Heart right ventricle (tissue), 16 donors: ENCODE results near the gene ZBTB3. TPM values are rescaled to one million over a fixed set of nuclear protein-coding genes. Genes with fewer than 3 reads are reported as not detected.

Experiments used
- ATAC-seq, 8 donors: fragments of 200-7000 bp; cut with Tn5 transposase; one replicate each; pipeline ENCODE4 v1.9.1; 2020; ENCODE audit warnings: mild to moderate bottlenecking in 8 of 8, moderate library complexity in 8 of 8, moderate number of reproducible peaks in 1 of 8
- DNase-seq, 2 donors: peaks; one replicate each; pipeline ENCODE4 v3.0.0-alpha.2; 2020
- H3K27ac ChIP-seq, 10 donors: fragments of 200-600 bp; sonication (generic) in 2 of 10; one replicate each; pipeline versions ENCODE4 v1.5.0 to v1.8.0; 2020 to 2022; ENCODE audit warnings: mild to moderate bottlenecking in 3 of 10
- H3K27me3 ChIP-seq, 7 donors: fragments of 200-600 bp; one replicate each; pipeline ENCODE4 v1.8.0; 2021 to 2022; ENCODE audit warnings: mild to moderate bottlenecking in 2 of 7
- H3K36me3 ChIP-seq, 9 donors: fragments of 200-600 bp; sonication (generic) in 1 of 9; one replicate each; pipeline versions ENCODE4 v1.5.0 to v1.8.0; 2020 to 2022; ENCODE audit warnings: mild to moderate bottlenecking in 2 of 9
- H3K4me1 ChIP-seq, 9 donors: fragments of 200-600 bp; sonication (generic) in 1 of 9; one replicate each; pipeline versions ENCODE4 v1.5.0 to v1.8.0; 2020 to 2022; ENCODE audit warnings: mild to moderate bottlenecking in 4 of 9
- H3K4me3 ChIP-seq, 10 donors: fragments of 200-600 bp; sonication (generic) in 2 of 10; one replicate each; pipeline versions ENCODE4 v1.5.0 to v1.8.0; 2020 to 2022; ENCODE audit warnings: mild to moderate bottlenecking in 7 of 10, moderate library complexity in 2 of 10
- H3K9me3 ChIP-seq, 11 donors: fragments of 200-600 bp in 10 of 11; sonication (generic) in 2 of 11; one replicate each; pipeline versions ENCODE4 v1.5.0 to v1.8.0; 2013 to 2022; ENCODE audit warnings: mild to moderate bottlenecking in 2 of 11, control low read depth in 1 of 11, moderate library complexity in 1 of 11
- CTCF ChIP-seq, 9 donors: fragments of 200-600 bp; sonication (generic) in 2 of 9; IDR thresholded peaks; one replicate each; pipeline versions ENCODE4 v1.5.0 to v1.8.0; 2021 to 2022; ENCODE audit warnings: antibody characterized with exemption in 9 of 9, mild to moderate bottlenecking in 5 of 9, moderate library complexity in 1 of 9
- WGBS, 2 donors: extraction: QIAGEN DNeasy Blood & Tissue Kit; methylation state at CpG; one replicate each; pipeline ENCODE4 v1.1.7; 2013; ENCODE audit warnings: inconsistent platforms in 1 of 2; 5-methylcytosine and 5-hydroxymethylcytosine counted together
- intact Hi-C, 10 donors: fragments of 100-400 bp; cut with DNase I; formaldehyde crosslinking; loops; one replicate each; pipeline versions ENCODE4 v1.11.1 to v1.14.2; 2022
- polyA plus RNA-seq, 2 donors: library from polyadenylated mRNA; stranded (reverse); fragments of 200-250 nt; gene quantifications; one replicate each; pipeline ENCODE4 v1.2.3, GENCODE V29; 2013
- total RNA-seq, 10 donors: library from RNA; stranded (reverse); fragmentation: NEBNext Ultra II Directional in 3 of 10; extraction: Animal tissue kit (Norgen Biotek cat#: 25700) in 3 of 10; gene quantifications; one replicate each; pipeline versions ENCODE4 v1.2.1 to v1.2.4, GENCODE V29; 2021 to 2023
- donor health status: Arrhythmogenic right ventricular cardiomyopathy.
- donor health status: ischemic (EF 13 %, LVEDD 7.1; RV severe dilation, severe dysfunction).
- donor health status: healthy with polysubstance abuse.
- donor health status: DM: no; HTN: yes; CAD: no.
- donor health status: DM: no; HTN: no; CAD: no.
- donor health status: ischemic (EF 25% LVEDD 6.9; RV normal size, moderate dysfunction).
- donor health status: ischemic (EF 25% LVEDD 5.7; RV mildly dilated, moderate dysfunction).
- donor health status: healthy.
- donor health status: DM: yes; HTN: yes; CAD: no.
- donor health status: Ischemic cardiomyopathy.
- donor health status: ischemic (EF 35%, LVEDD 5.7; RV mildly dilated, moderate dysfunction).
- donor health status: nonischemic (EF 11% LVEDD 7.7; RV severe dilation, severe dysfunction).
- donor health status: DM: yes; HTN: yes; CAD: no.
- donor health status: PGD.
- donor health status: ischemic (EF 29% LVEDD 5.4; RV normal size, mild dysfunction).
- donor health status: nonischemic (EF 23%, LVEDD 6.1; RV moderate dilation, normal function).

The ZBTB3 gene
- total and polyA plus RNA-seq, 12 donors: 2.2 to 14.9 (median 9.5) TPM

- no peak overlapping the region for H3K4me3 ChIP-seq
- peak overlapping the region in 1 of 10 donors; percentile 43 for H3K27ac ChIP-seq
- peaks cover 0 to 90% (median 67%) of the 10 kb centered on the region in 9 donors for H3K36me3 ChIP-seq
- H3K27me3 ChIP-seq: no peaks in the 10 kb centered on the region
- H3K9me3 ChIP-seq: no peaks in the 10 kb centered on the region
- 88 to 91% methylated on average over 8 of the region's 8 CpGs for WGBS, 2 donors
- peaks cover 4 to 40% (median 31%) of the 10 kb centered on the region in 9 donors for H3K4me1 ChIP-seq
- ATAC-seq (no peak), DNase-seq (no peak)
- no peak for TF ChIP-seq CTCF (IDR thresholded peaks at IDR 0.05)
- intact Hi-C loops: loop anchor here in 4 of 10 donors (5.0 kb wide), 2 partner anchors 38 to 43 kb away; partner anchors contain the start of genes STX5 (in 3 of the 4), TEX54 (in 3 of the 4) and WDR74 (in 1 of the 4)
Measured at GRCh38 chr11:62794201-62794775, 40.3 kb upstream of the ZBTB3 start.

- Histone ChIP-seq H3K27ac (peak overlapping the region in 9 of 10 donors; percentile 88 to 97 (median 93)), H3K4me3 (peak overlapping the region in 8 of 10 donors; percentile 77 to 97 (median 94)), H3K9me3 (no peaks in the 10 kb centered on the region), H3K4me1 (peaks cover 9 to 55% (median 48%) of the 10 kb centered on the region in 9 donors), H3K27me3 (no peaks in the 10 kb centered on the region), H3K36me3 (peaks cover 0 to 77% (median 54%) of the 10 kb centered on the region in 9 donors)
- 8 to 17% methylated on average over 11 of the region's 11 CpGs for WGBS, 2 donors
- TF ChIP-seq CTCF (IDR thresholded peaks at IDR 0.05): no peak
- ATAC-seq (peak; percentile 6 to 66 (median 50)), DNase-seq (peak; percentile 59 to 72)
- intact Hi-C loops: loop anchor here in 4 of 10 donors (5.0 kb wide), 2 partner anchors 40 to 45 kb away; partner anchors contain the start of genes STX5 (in 3 of the 4), TEX54 (in 3 of the 4) and WDR74 (in 1 of the 4)
Measured at GRCh38 chr11:62792202-62792575, 38.2 kb upstream of the ZBTB3 start.

GRCh38 chr11:62791501-62792201 is 37.7 kb upstream of the ZBTB3 start, which contains the start of gene TMEM223:
Gene TMEM223 (minus strand): TSS chr11:62792006. CDS start chr11:62791994, 12 bp downstream.
- no peaks in the 10 kb centered on the region for H3K27me3 ChIP-seq
- TF ChIP-seq CTCF (IDR thresholded peaks at IDR 0.05): peak in 6 of 9 donors; percentile 12 to 41 (median 30)
- DNase-seq (peak; percentile 90 to 92), ATAC-seq (peak; percentile 86 to 93 (median 90))
- peak within 1 kb of the TSS; percentile 39 to 97 (median 93) for H3K27ac ChIP-seq
- intact Hi-C loops: loop anchor here in 4 of 10 donors (5.0 kb wide), 2 partner anchors 41 to 46 kb away; partner anchors contain the start of genes STX5 (in 3 of the 4), TEX54 (in 3 of the 4) and WDR74 (in 1 of the 4)
- peaks cover 0 to 72% (median 50%) of the 10 kb centered on the region in 9 donors for H3K36me3 ChIP-seq
- peak within 1 kb of the TSS; percentile 67 to 97 (median 92) for H3K4me3 ChIP-seq
- WGBS, 2 donors: 0 to 1% methylated on average over 58 of the region's 58 CpGs
- peaks cover 9 to 55% (median 48%) of the 10 kb centered on the region in 9 donors for H3K4me1 ChIP-seq
- no peaks in the 10 kb centered on the region for H3K9me3 ChIP-seq

GRCh38 chr11:62789576-62789975 is 35.6 kb upstream of the ZBTB3 start:
- Histone ChIP-seq H3K27ac (peak overlapping the region in 3 of 10 donors; percentile 16 to 97 (median 35)), H3K4me3 (peak overlapping the region in 1 of 10 donors; percentile 0), H3K9me3 (no peaks in the 10 kb centered on the region), H3K27me3 (no peaks in the 10 kb centered on the region), H3K36me3 (peaks cover 0 to 62% (median 29%) of the 10 kb centered on the region in 9 donors), H3K4me1 (peaks cover 13 to 67% (median 57%) of the 10 kb centered on the region in 9 donors)
- DNase-seq (no peak), ATAC-seq (no peak)
- WGBS, 2 donors: 46 to 61% methylated on average over 3 of the region's 3 CpGs
- intact Hi-C loops: loop anchor here in 7 of 10 donors (5.0 to 10.0 kb wide), 5 partner anchors 43 to 75 kb away; partner anchors contain the start of genes STX5 (in 3 of the 7), TEX54 (in 3 of the 7) and WDR74 (in 1 of the 7)
- no peak for TF ChIP-seq CTCF (IDR thresholded peaks at IDR 0.05)
